ENCODE data around the gene DDX1. TPM values are rescaled to one million over a fixed set of nuclear protein-coding genes. Genes with fewer than 3 reads are reported as not detected.

Gene DDX1
- total RNA-seq, 2 experiments from 2014 or later: 42.7 to 91.8 TPM

GRCh38 chr2:15666861-15667808, 75.5 kb downstream of the DDX1 start:
- CTCF ChIA-PET (ENCODE audit: unreplicated experiment): no interaction called here

GRCh38 chr2:15667809-15668556, 76.3 kb downstream of the DDX1 start:
- Histone ChIP-seq H3K4me1 (ENCODE audit: insufficient read depth, low read length, poor library complexity, severe bottlenecking) (no peaks in the 10 kb centered on the region), H3K27ac (ENCODE audit: low read depth, low read length, poor library complexity, severe bottlenecking) (no peak overlapping the region), H3K4me3 (ENCODE audit: low read depth, low read length, poor library complexity, severe bottlenecking) (no peak overlapping the region), H3K36me3 (ENCODE audit: insufficient read depth, low read length) (no peaks in the 10 kb centered on the region), H3K79me2 (ENCODE audit: insufficient read depth, low read depth, low read length) (no peaks in the 10 kb centered on the region), H2AFZ (ENCODE audit: low read length) (no peak overlapping the region), H4K20me1 (ENCODE audit: insufficient read depth, low read length) (no peaks in the 10 kb centered on the region), H3K9me3 (ENCODE audit: low read length) (no peaks in the 10 kb centered on the region), H3K9me2 (ENCODE audit: insufficient read depth, low read length) (no peaks in the 10 kb centered on the region), H3K4me2 (ENCODE audit: low read length) (no peak overlapping the region)
- ChIA-PET CTCF (ENCODE audit: unreplicated experiment) (no interaction called here), POLR2A (no interaction called here)
- no peak for DNase-seq (ENCODE audit: low spot score)
- no peak for TF ChIP-seq EZH2phosphoT487 (IDR thresholded peaks at IDR 0.05; ENCODE audit: borderline replicate concordance, low read depth, low read length)
- TF ChIP-seq, protein P1, sequence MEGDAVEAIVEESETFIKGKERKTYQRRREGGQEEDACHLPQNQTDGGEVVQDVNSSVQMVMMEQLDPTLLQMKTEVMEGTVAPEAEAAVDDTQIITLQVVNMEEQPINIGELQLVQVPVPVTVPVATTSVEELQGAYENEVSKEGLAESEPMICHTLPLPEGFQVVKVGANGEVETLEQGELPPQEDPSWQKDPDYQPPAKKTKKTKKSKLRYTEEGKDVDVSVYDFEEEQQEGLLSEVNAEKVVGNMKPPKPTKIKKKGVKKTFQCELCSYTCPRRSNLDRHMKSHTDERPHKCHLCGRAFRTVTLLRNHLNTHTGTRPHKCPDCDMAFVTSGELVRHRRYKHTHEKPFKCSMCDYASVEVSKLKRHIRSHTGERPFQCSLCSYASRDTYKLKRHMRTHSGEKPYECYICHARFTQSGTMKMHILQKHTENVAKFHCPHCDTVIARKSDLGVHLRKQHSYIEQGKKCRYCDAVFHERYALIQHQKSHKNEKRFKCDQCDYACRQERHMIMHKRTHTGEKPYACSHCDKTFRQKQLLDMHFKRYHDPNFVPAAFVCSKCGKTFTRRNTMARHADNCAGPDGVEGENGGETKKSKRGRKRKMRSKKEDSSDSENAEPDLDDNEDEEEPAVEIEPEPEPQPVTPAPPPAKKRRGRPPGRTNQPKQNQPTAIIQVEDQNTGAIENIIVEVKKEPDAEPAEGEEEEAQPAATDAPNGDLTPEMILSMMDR (conservative IDR thresholded peaks at IDR 0.05; ENCODE audit: low read length): no peak
- intact Hi-C loops (cut with micrococcal nuclease; ENCODE audit: unreplicated experiment): no loop called here
- BruUV-seq (replicated peaks): no TSS peak

More at GRCh38 chr2:15666861-15667808, 75.5 kb downstream of the DDX1 start:
- Histone ChIP-seq H3K27ac (ENCODE audit: low read depth, low read length, poor library complexity, severe bottlenecking) (no peak overlapping the region), H3K79me2 (ENCODE audit: insufficient read depth, low read depth, low read length) (no peaks in the 10 kb centered on the region), H4K20me1 (ENCODE audit: insufficient read depth, low read length) (no peaks in the 10 kb centered on the region), H3K9me2 (ENCODE audit: insufficient read depth, low read length) (no peaks in the 10 kb centered on the region), H2AFZ (ENCODE audit: low read length) (no peak overlapping the region), H3K4me1 (ENCODE audit: insufficient read depth, low read length, poor library complexity, severe bottlenecking) (no peaks in the 10 kb centered on the region), H3K4me3 (ENCODE audit: low read depth, low read length, poor library complexity, severe bottlenecking) (no peak overlapping the region), H3K9me3 (ENCODE audit: low read length) (no peaks in the 10 kb centered on the region), H3K36me3 (ENCODE audit: insufficient read depth, low read length) (no peaks in the 10 kb centered on the region), H3K4me2 (ENCODE audit: low read length) (no peak overlapping the region)
- intact Hi-C loops (cut with micrococcal nuclease; ENCODE audit: unreplicated experiment): no loop called here
- no peak for TF ChIP-seq EZH2phosphoT487 (IDR thresholded peaks at IDR 0.05; ENCODE audit: borderline replicate concordance, low read depth, low read length)
- TF ChIP-seq, protein P1 (conservative IDR thresholded peaks at IDR 0.05; ENCODE audit: low read length): no peak
- no TSS peak for BruUV-seq (replicated peaks)
- POLR2A ChIA-PET: no interaction called here
- DNase-seq (ENCODE audit: low spot score): no peak
